Neural progenitor cell (in vitro differentiated cells): ENCODE data around the gene DRG1. TPM values are rescaled to one million over a fixed set of nuclear protein-coding genes. Genes with fewer than 3 reads are reported as not detected.

Experiments
- DNase-seq: peaks from one replicate; pipeline ENCODE4 v3.0.0-alpha.2; 2016; ENCODE audit warnings: low spot score
- H2AFZ ChIP-seq: fragments of 200-600 bp; sonication (generic); replicated peaks from 2 replicates; pipeline ENCODE4 v1.6.1; 2016; ENCODE audit warnings: antibody characterized with exemption
- H3F3A ChIP-seq: fragments of 200-600 bp; sonication (generic); 2 replicates; pipeline ENCODE4 v1.6.1; 2016; ENCODE audit warnings: antibody characterized with exemption, low read depth
- H3K27ac ChIP-seq: fragments of 200-600 bp; sonication (generic); 2 replicates; pipeline ENCODE4 v1.5.1; 2016; ENCODE audit warnings: mild to moderate bottlenecking
- H3K27me3 ChIP-seq: fragments of 200-600 bp; sonication (generic); 2 replicates; pipeline ENCODE4 v1.6.1; 2016; ENCODE audit warnings: mild to moderate bottlenecking, moderate library complexity
- H3K36me3 ChIP-seq: fragments of 200-600 bp; sonication (generic); 2 replicates; pipeline ENCODE4 v1.5.1; 2016
- H3K4me1 ChIP-seq: fragments of 200-600 bp; sonication (generic); 2 replicates; pipeline ENCODE4 v1.6.1; 2016; ENCODE audit warnings: mixed run types
- H3K4me2 ChIP-seq: fragments of 200-600 bp; sonication (generic); 2 replicates; pipeline ENCODE4 v1.6.1; 2016
- H3K4me3 ChIP-seq: fragments of 200-600 bp; sonication (generic); 2 replicates; pipeline ENCODE4 v1.5.1; 2016
- H3K79me2 ChIP-seq: fragments of 200-600 bp; sonication (generic); 2 replicates; pipeline ENCODE4 v1.6.1; 2016; ENCODE audit warnings: low read depth
- H3K9ac ChIP-seq: fragments of 200-600 bp; sonication (generic); 2 replicates; pipeline ENCODE4 v1.6.1; 2016
- H3K9me3 ChIP-seq: fragments of 200-600 bp; sonication (generic); 2 replicates; pipeline ENCODE4 v1.5.1; 2016; ENCODE audit warnings: low read depth
- H4K20me1 ChIP-seq: fragments of 200-600 bp; sonication (generic); 2 replicates; pipeline ENCODE4 v1.6.1; 2016; ENCODE audit warnings: low read depth
- H3K27ac Mint-ChIP-seq: 3 replicates; pipeline ENCODE4 v1.8.0; 2021; ENCODE audit warnings: mixed read lengths
- H3K27me3 Mint-ChIP-seq: 2 replicates; pipeline ENCODE4 v1.8.0; 2022; ENCODE audit warnings: low read depth, mild to moderate bottlenecking, inconsistent platforms, moderate library complexity, mixed read lengths; ENCODE audit not compliant: insufficient read depth
- H3K36me3 Mint-ChIP-seq: 3 replicates; pipeline ENCODE4 v1.8.0; 2021; ENCODE audit warnings: mixed read lengths
- H3K4me1 Mint-ChIP-seq: 3 replicates; pipeline ENCODE4 v1.8.0; 2021; ENCODE audit warnings: mixed read lengths
- H3K4me3 Mint-ChIP-seq: 3 replicates; pipeline ENCODE4 v1.8.0; 2021; ENCODE audit warnings: mild to moderate bottlenecking, moderate library complexity, mixed read lengths
- H3K9me3 Mint-ChIP-seq: 3 replicates; pipeline ENCODE4 v1.8.0; 2020; ENCODE audit warnings: mixed read lengths
- CTCF ChIP-seq: fragments of 200-600 bp; sonication (generic); IDR thresholded peaks from 2 replicates; pipeline ENCODE4 v1.5.1; 2017; ENCODE audit warnings: antibody characterized with exemption, mild to moderate bottlenecking
- EZH2 ChIP-seq: fragments of 200-600 bp; sonication (generic); IDR thresholded peaks from 2 replicates; pipeline ENCODE4 v1.6.1; 2017; ENCODE audit warnings: antibody characterized with exemption, mild to moderate bottlenecking, moderate library complexity
- EZH2phosphoT487 ChIP-seq: fragments of 200-600 bp; sonication (generic); IDR thresholded peaks from 2 replicates; pipeline ENCODE4 v1.6.1; 2017; ENCODE audit warnings: antibody characterized with exemption
- total RNA-seq: library from RNA; depleted of rRNA; stranded (reverse); fragments of >200 nt; gene quantifications from 2 replicates; pipeline ENCODE4 v1.2.3, GENCODE V29; 2015; ENCODE audit warnings: low replicate concordance

DRG1 gene
- total RNA-seq, 1 donor from 2014 or later, result 78.9 TPM

GRCh38 chr22:31443516-31443915 lies 44.1 kb downstream of the DRG1 start:
- Histone ChIP-seq H3K27ac (peak overlapping the region; percentile 89), H3K79me2 (no peaks in the 10 kb centered on the region), H3F3A (peaks cover 18% of the 10 kb centered on the region), H3K4me2 (peak overlapping the region; percentile 57), H3K4me3 (no peak overlapping the region), H3K27me3 (no peaks in the 10 kb centered on the region), H3K9me3 (no peaks in the 10 kb centered on the region), H2AFZ (no peak overlapping the region), H3K4me1 (peaks cover 16% of the 10 kb centered on the region), H3K9ac (no peak overlapping the region), H4K20me1 (peaks cover 21% of the 10 kb centered on the region), H3K36me3 (peaks cover 4% of the 10 kb centered on the region)
- DNase-seq, result no peak
- Mint-ChIP-seq H3K27me3 (peaks cover 2% of the 10 kb centered on the region), H3K36me3 (peaks cover 31% of the 10 kb centered on the region), H3K27ac (no peak overlapping the region), H3K4me1 (no peaks in the 10 kb centered on the region), H3K4me3 (no peak overlapping the region), H3K9me3 (no peaks in the 10 kb centered on the region)
- TF ChIP-seq EZH2phosphoT487 (no peak), EZH2 (no peak), CTCF (no peak)

GRCh38 chr22:31445642-31446041 lies 46.2 kb downstream of the DRG1 start:
- Histone ChIP-seq H3K4me2 (no peak overlapping the region), H3K27me3 (no peaks in the 10 kb centered on the region), H3K27ac (no peak overlapping the region), H2AFZ (no peak overlapping the region), H3F3A (peaks cover 18% of the 10 kb centered on the region), H3K79me2 (no peaks in the 10 kb centered on the region), H4K20me1 (peaks cover 21% of the 10 kb centered on the region), H3K9ac (no peak overlapping the region), H3K36me3 (peaks cover 4% of the 10 kb centered on the region), H3K9me3 (no peaks in the 10 kb centered on the region), H3K4me3 (no peak overlapping the region), H3K4me1 (peaks cover 16% of the 10 kb centered on the region)
- TF ChIP-seq CTCF (no peak), EZH2phosphoT487 (no peak), EZH2 (no peak)
- no peak for DNase-seq
- Mint-ChIP-seq H3K27me3 (peaks cover 2% of the 10 kb centered on the region), H3K4me1 (no peaks in the 10 kb centered on the region), H3K36me3 (peaks cover 29% of the 10 kb centered on the region), H3K4me3 (no peak overlapping the region), H3K9me3 (no peaks in the 10 kb centered on the region), H3K27ac (no peak overlapping the region)

- Mint-ChIP-seq H3K4me3 (no peak overlapping the region), H3K27me3 (peaks cover 2% of the 10 kb centered on the region), H3K27ac (no peak overlapping the region), H3K36me3 (peaks cover 26% of the 10 kb centered on the region), H3K9me3 (no peaks in the 10 kb centered on the region), H3K4me1 (no peaks in the 10 kb centered on the region)
- DNase-seq, result no peak
- H3K79me2 ChIP-seq, result no peaks in the 10 kb centered on the region
- H3K27me3 ChIP-seq, result no peaks in the 10 kb centered on the region
- H3K9ac ChIP-seq, result no peak overlapping the region
- H3K4me3 ChIP-seq, result no peak overlapping the region
- H3K36me3 ChIP-seq, result peaks cover 4% of the 10 kb centered on the region
- no peak overlapping the region for H3K4me2 ChIP-seq
- H3F3A ChIP-seq, result peaks cover 18% of the 10 kb centered on the region
- no peak overlapping the region for H3K27ac ChIP-seq
- H4K20me1 ChIP-seq, result peaks cover 21% of the 10 kb centered on the region
- peaks cover 16% of the 10 kb centered on the region for H3K4me1 ChIP-seq
- no peaks in the 10 kb centered on the region for H3K9me3 ChIP-seq
- no peak overlapping the region for H2AFZ ChIP-seq
- TF ChIP-seq EZH2phosphoT487 (no peak), EZH2 (no peak), CTCF (no peak)
Measured at GRCh38 chr22:31446208-31446607, 46.8 kb downstream of the DRG1 start.
